ENCODE data around the gene AGK. TPM values are rescaled to one million over a fixed set of nuclear protein-coding genes. Genes with fewer than 3 reads are reported as not detected.
"Not testable (repeated sequence)": the region's sequence is repeated elsewhere in the genome, so short reads cannot be mapped to it uniquely, and the experiment has no call there.

The AGK gene
- total and polyA plus RNA-seq, 2 donors (not counting 1 experiment from before 2014, with no cell fraction given): 12.8 to 26.1 TPM

DNA sequence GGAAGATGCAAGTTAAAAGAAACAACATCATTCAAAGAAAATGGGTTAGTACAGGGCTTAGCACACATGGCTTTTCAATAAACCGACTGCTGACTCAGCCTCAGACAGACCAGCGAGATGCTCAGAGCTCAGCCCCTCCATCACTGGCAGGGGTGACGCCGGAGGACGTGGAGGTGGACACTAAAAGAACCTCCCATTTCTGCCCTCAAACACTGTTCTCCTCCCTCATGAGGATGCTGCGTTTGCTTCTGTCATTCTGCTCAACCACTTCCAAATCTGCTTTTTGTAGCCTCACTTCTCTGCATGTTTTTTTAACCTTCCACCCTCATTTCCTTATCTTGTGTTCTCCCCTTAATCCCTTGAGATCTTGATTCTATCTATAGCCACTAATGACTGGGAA lies 135.5 kb downstream of the AGK start:
- H3K4me2 ChIP-seq (replicated peaks; ENCODE audit: low read depth, low read length, poor library complexity, severe bottlenecking): no peak overlapping the region
- H3K4me1 Mint-ChIP-seq: peaks cover 7% of the 10 kb centered on the region
- peaks cover 36% of the 10 kb centered on the region for H3K79me2 ChIP-seq (ENCODE audit: control insufficient read depth, insufficient read depth, low read length)
- H3K27me3 ChIP-seq (replicated peaks in 1 of 4; ENCODE audit: control extremely low read depth in 1 of 4, control insufficient read depth in 3 of 4, insufficient read depth in 4 of 4, low read length in 3 of 4): no peaks in the 10 kb centered on the region
- H2AFZ ChIP-seq (ENCODE audit: insufficient read depth, low read depth, low read length, poor library complexity, severe bottlenecking): no peak overlapping the region
- H3K36me3 ChIP-seq (replicated peaks in 1 of 2; ENCODE audit: control extremely low read depth in 1 of 2, control insufficient read depth in 1 of 2, extremely low read depth in 1 of 2, insufficient read depth in 2 of 2, low read length in 1 of 2): peaks cover 4 to 31% of the 10 kb centered on the region in 2 experiments
- no peak overlapping the region for H3K27ac ChIP-seq (ENCODE audit: low read length in 2 of 2)
- ATAC-seq (ENCODE audit: low read depth) (no peak), DNase-seq (no peak)
- H3K9ac ChIP-seq (ENCODE audit: low read length): no peak overlapping the region
- TF ChIP-seq EZH2 (IDR thresholded peaks at IDR 0.05; ENCODE audit: borderline replicate concordance, insufficient read depth, low read depth, low read length, poor library complexity, severe bottlenecking): no peak
- H3K9me3 Mint-ChIP-seq (ENCODE audit: insufficient read depth): no peaks in the 10 kb centered on the region
- POLR2A ChIA-PET: no interaction called here
- H4K20me1 ChIP-seq (ENCODE audit: control insufficient read depth, insufficient read depth, low read length, poor library complexity, severe bottlenecking): peaks cover 68% of the 10 kb centered on the region
- CTCF ChIA-PET: interaction anchor here (1.2 kb wide), 1 partner anchor 10 kb away, joined by 3 read pairs; no protein-coding TSS in a partner anchor
- no peaks in the 10 kb centered on the region for H3K9me3 ChIP-seq (ENCODE audit: control extremely low read depth in 1 of 3, control insufficient read depth in 2 of 3, insufficient read depth in 1 of 3, low read length in 2 of 3)
- no peak overlapping the region for H3K4me3 ChIP-seq (ENCODE audit: control extremely low read depth in 1 of 5, extremely low read depth in 1 of 5, insufficient read depth in 1 of 5, low read depth in 2 of 5, low read length in 4 of 5)
- no peak overlapping the region for H3K4me3 Mint-ChIP-seq
- no peaks in the 10 kb centered on the region for H3K4me1 ChIP-seq (ENCODE audit: control insufficient read depth in 2 of 2, insufficient read depth in 2 of 2, low read length in 2 of 2)
- intact Hi-C loops (cut with micrococcal nuclease): no loop called here
- WGBS (ENCODE audit: insufficient coverage): 99% methylated on average over 6 of the region's 6 CpGs
- no peaks in the 10 kb centered on the region for H3K27me3 Mint-ChIP-seq
- no peak overlapping the region for H3K27ac Mint-ChIP-seq

GRCh38 chr7:141688043-141688442 lies 136.8 kb downstream of the AGK start:
- Histone ChIP-seq H3K27me3 (replicated peaks in 1 of 4; ENCODE audit: control extremely low read depth in 1 of 4, control insufficient read depth in 3 of 4, insufficient read depth in 4 of 4, low read length in 3 of 4) (no peaks in the 10 kb centered on the region), H3K9ac (ENCODE audit: low read length) (no peak overlapping the region), H2AFZ (ENCODE audit: insufficient read depth, low read depth, low read length, poor library complexity, severe bottlenecking) (no peak overlapping the region), H3K27ac (ENCODE audit: low read length in 2 of 2) (no peak overlapping the region), H3K4me1 (ENCODE audit: control insufficient read depth in 2 of 2, insufficient read depth in 2 of 2, low read length in 2 of 2) (no peaks in the 10 kb centered on the region), H3K4me2 (replicated peaks; ENCODE audit: low read depth, low read length, poor library complexity, severe bottlenecking) (no peak overlapping the region), H4K20me1 (ENCODE audit: control insufficient read depth, insufficient read depth, low read length, poor library complexity, severe bottlenecking) (peaks cover 66% of the 10 kb centered on the region), H3K9me3 (ENCODE audit: control extremely low read depth in 1 of 3, control insufficient read depth in 2 of 3, insufficient read depth in 1 of 3, low read length in 2 of 3) (no peaks in the 10 kb centered on the region), H3K4me3 (ENCODE audit: control extremely low read depth in 1 of 5, extremely low read depth in 1 of 5, insufficient read depth in 1 of 5, low read depth in 2 of 5, low read length in 4 of 5) (no peak overlapping the region), H3K79me2 (ENCODE audit: control insufficient read depth, insufficient read depth, low read length) (peaks cover 48% of the 10 kb centered on the region), H3K36me3 (replicated peaks in 1 of 2; ENCODE audit: control extremely low read depth in 1 of 2, control insufficient read depth in 1 of 2, extremely low read depth in 1 of 2, insufficient read depth in 2 of 2, low read length in 1 of 2) (peaks cover 0 to 21% of the 10 kb centered on the region in 2 experiments)
- intact Hi-C loops (cut with micrococcal nuclease): no loop called here
- peaks cover 15% of the 10 kb centered on the region for H3K4me1 Mint-ChIP-seq
- no peak overlapping the region for H3K27ac Mint-ChIP-seq
- DNase-seq (no peak), ATAC-seq (ENCODE audit: low read depth) (no peak)
- ChIA-PET POLR2A (no interaction called here), CTCF (no interaction called here)
- no peaks in the 10 kb centered on the region for H3K9me3 Mint-ChIP-seq (ENCODE audit: insufficient read depth)
- no peak overlapping the region for H3K4me3 Mint-ChIP-seq
- TF ChIP-seq CTCF (IDR thresholded peaks at IDR 0.05) (no peak), EZH2 (IDR thresholded peaks at IDR 0.05; ENCODE audit: borderline replicate concordance, insufficient read depth, low read depth, low read length, poor library complexity, severe bottlenecking) (no peak)
- no CpG with 5 or more reads among the region's 5 CpGs for WGBS (ENCODE audit: insufficient coverage)
- H3K27me3 Mint-ChIP-seq: no peaks in the 10 kb centered on the region

- H3K27ac ChIP-seq (ENCODE audit: low read length in 2 of 2); ATAC-seq (ENCODE audit: low read depth); H3K9ac ChIP-seq (ENCODE audit: low read length); H3K4me1 ChIP-seq (ENCODE audit: control insufficient read depth in 2 of 2, insufficient read depth in 2 of 2, low read length in 2 of 2); H3K4me2 ChIP-seq (replicated peaks; ENCODE audit: low read depth, low read length, poor library complexity, severe bottlenecking); H3K4me3 Mint-ChIP-seq; intact Hi-C loops (cut with micrococcal nuclease); H3K27me3 Mint-ChIP-seq; H3K4me3 ChIP-seq (ENCODE audit: control extremely low read depth in 1 of 5, extremely low read depth in 1 of 5, insufficient read depth in 1 of 5, low read depth in 2 of 5, low read length in 4 of 5); DNase-seq; POLR2A ChIA-PET; H3K9me3 Mint-ChIP-seq (ENCODE audit: insufficient read depth); H3K27me3 ChIP-seq (replicated peaks in 1 of 4; ENCODE audit: control extremely low read depth in 1 of 4, control insufficient read depth in 3 of 4, insufficient read depth in 4 of 4, low read length in 3 of 4); H2AFZ ChIP-seq (ENCODE audit: insufficient read depth, low read depth, low read length, poor library complexity, severe bottlenecking); H3K9me3 ChIP-seq (ENCODE audit: control extremely low read depth in 1 of 3, control insufficient read depth in 2 of 3, insufficient read depth in 1 of 3, low read length in 2 of 3): not testable (repeated sequence)
- Histone ChIP-seq H3K79me2 (ENCODE audit: control insufficient read depth, insufficient read depth, low read length) (peaks cover 61% of the 10 kb centered on the region), H3K36me3 (replicated peaks in 1 of 2; ENCODE audit: control extremely low read depth in 1 of 2, control insufficient read depth in 1 of 2, extremely low read depth in 1 of 2, insufficient read depth in 2 of 2, low read length in 1 of 2) (peaks cover 0 to 21% of the 10 kb centered on the region in 2 experiments), H4K20me1 (ENCODE audit: control insufficient read depth, insufficient read depth, low read length, poor library complexity, severe bottlenecking) (peaks cover 75% of the 10 kb centered on the region)
- Mint-ChIP-seq H3K27ac (peak overlapping the region; percentile 50), H3K4me1 (peaks cover 17% of the 10 kb centered on the region)
- CTCF ChIA-PET: interaction anchor here (0.9 kb wide), 1 partner anchor 13 kb away, joined by 3 read pairs; the partner anchor contains the start of gene DENND11
- WGBS (ENCODE audit: insufficient coverage): no CpG with 5 or more reads among the region's 3 CpGs
Observed at GRCh38 chr7:141689072-141689825, 138.0 kb downstream of the AGK start.
